Cardiac fibroblast (primary cell): ENCODE results near the gene TP53TG5.

Experiments
- DNase-seq, 2 donors: peaks; one replicate each; pipeline versions ENCODE4 v3.0.0 to v3.0.0-alpha.2; 2010; ENCODE audit warnings: low read depth in 2 of 2
- H3K4me3 ChIP-seq, 2 donors: replicated peaks in 1 of 2; 1 replicate in 1 of 2; 2 replicates in 1 of 2; pipeline ENCODE4 v1.5.1; 2011; ENCODE audit warnings: low read depth in 2 of 2, low read length in 2 of 2, mild to moderate bottlenecking in 2 of 2, moderate library complexity in 1 of 2
- TF ChIP-seq, protein P1 (sequence below): IDR thresholded peaks from one replicate; pipeline ENCODE4 v1.5.1; 2011; ENCODE audit warnings: low read depth, mild to moderate bottlenecking, low read length, inconsistent platforms

TP53TG5 gene

DNA sequence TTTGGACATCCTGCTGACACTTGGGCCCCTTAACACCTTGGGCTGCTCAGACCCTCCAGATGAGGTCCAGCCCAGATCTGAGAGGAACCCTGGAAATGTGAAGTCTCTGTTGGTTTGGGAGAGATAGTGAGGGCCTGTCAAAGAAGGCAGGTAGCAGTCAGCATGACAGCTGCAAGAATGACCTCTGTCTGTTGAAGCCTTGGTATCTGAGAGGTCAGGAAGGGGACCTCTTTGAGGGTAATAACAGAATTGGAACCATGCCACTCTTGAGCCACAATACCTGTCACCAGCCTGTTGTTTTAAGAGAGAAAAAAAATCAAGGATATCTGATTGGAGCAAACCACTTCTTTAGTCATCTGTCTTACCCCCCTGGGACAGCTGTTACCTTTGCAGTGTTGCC is 11.0 kb downstream of the TP53TG5 start:
- DNase-seq, result no peak
- TF ChIP-seq, protein P1, sequence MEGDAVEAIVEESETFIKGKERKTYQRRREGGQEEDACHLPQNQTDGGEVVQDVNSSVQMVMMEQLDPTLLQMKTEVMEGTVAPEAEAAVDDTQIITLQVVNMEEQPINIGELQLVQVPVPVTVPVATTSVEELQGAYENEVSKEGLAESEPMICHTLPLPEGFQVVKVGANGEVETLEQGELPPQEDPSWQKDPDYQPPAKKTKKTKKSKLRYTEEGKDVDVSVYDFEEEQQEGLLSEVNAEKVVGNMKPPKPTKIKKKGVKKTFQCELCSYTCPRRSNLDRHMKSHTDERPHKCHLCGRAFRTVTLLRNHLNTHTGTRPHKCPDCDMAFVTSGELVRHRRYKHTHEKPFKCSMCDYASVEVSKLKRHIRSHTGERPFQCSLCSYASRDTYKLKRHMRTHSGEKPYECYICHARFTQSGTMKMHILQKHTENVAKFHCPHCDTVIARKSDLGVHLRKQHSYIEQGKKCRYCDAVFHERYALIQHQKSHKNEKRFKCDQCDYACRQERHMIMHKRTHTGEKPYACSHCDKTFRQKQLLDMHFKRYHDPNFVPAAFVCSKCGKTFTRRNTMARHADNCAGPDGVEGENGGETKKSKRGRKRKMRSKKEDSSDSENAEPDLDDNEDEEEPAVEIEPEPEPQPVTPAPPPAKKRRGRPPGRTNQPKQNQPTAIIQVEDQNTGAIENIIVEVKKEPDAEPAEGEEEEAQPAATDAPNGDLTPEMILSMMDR, result no peak
- no peak overlapping the region for H3K4me3 ChIP-seq

DNA sequence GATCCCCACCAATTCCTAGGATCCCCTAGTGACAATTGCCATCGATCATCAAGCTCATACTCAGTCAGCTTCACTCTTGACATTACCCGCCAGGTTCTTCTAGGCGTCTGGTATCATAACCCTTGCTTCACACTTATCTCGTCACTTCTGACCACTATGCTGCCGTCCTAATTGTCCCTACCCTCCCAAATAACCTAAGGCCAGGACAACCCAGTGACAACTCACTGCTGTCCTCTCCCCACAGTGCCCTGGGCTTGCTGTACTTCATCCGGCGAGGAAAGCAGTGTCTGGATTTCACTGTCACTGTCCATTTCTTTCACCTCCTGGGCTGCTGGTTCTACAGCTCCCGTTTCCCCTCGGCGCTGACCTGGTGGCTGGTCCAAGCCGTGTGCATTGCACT is 11.5 kb downstream of the TP53TG5 start:
- no peak overlapping the region for H3K4me3 ChIP-seq
- no peak for DNase-seq
- TF ChIP-seq, protein P1, result no peak

DNA sequence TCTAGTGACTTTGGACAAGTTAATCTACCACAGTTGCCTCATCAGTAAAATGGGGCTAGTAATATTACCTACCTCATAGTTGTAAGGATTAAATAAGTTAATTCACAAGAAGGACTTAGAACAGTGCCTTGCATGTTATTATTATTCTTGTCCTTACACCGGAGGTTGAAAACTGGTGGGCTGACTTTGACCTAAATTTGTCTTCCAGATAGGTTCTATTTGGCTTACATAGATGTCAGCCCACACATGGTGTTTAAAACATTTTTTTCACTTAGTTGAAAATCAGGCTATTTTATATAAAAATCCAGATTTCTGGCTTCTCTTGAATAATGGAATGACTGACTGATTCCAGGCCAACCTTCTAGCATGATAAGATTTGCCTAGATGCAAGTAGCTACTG is 11.9 kb downstream of the TP53TG5 start:
- no peak overlapping the region for H3K4me3 ChIP-seq
- no peak for DNase-seq
- TF ChIP-seq, protein P1, result no peak

DNA sequence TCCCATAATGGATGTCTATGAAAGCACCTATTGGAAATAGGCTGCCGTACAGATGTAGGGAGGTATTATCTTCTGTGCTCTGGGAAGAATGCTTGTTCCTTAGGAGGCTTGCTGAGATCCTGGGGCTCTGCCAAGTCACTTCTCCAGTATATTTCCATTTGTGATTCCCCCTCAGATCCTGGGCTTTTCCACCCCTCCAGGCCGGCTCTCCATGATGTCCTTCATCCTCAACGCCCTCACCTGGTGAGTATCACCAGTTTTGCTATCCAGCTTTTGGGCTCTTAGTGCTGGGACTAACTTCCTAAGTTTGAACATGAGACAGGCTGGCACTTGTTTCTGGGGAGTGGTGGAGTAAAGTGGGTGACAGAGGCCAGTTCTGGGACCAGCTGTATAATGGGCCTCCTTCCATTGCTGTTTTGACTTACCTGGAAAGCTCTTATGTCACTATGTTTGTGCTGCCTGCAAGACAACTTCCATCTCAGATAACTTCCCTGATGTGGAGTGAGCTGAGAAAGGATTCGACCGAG is 12.6 kb downstream of the TP53TG5 start:
- TF ChIP-seq, protein P1, result no peak

DNA sequence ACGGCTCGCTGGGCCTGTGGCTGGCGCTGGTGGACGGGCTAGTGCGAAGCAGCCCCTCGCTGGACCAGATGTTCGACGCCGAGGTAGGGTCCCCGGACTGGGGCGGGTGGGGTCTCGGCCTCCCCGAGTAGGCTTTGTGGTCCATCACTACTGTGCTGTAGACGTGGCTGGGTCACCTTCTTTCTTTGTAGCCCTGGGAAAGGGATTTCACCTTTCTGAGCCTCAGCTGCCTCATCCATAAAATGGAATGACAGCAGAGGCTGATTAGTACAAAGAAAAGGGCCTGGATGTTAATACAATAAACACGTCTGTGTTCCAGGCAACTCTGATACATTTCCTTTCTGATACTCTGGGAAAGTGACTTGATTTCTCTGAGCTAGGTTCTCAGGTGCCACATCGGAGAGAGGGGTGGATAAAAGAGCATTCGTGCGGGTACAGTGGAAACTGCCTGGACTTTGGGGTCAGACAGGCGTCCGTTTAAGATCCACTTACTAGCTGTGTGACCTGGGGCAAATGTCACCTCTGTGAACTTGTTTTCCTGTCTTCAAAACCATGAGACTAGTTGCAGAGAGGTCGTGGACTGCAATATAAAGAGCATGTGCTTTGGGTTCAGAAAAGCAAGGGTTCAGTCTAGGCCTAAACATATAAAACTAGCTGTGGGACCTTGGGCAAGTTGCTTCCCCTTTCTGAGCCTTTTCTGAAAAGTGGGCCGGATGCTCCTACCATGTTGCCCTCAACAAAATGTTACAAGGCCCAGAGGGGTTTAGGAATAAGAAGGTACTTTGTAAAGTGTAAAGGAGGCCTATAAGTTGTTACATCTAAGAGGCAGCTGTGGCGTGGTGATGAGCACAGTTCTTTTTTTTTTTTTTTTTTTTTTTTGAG is 14.3 kb downstream of the TP53TG5 start:
- TF ChIP-seq, protein P1, result no peak
- H3K4me3 ChIP-seq, result peak overlapping the region; percentile 88 to 90
- no peak for DNase-seq

More for the DNA sequence above, 12.6 kb downstream of the TP53TG5 start:
- DNase-seq, result no peak
- H3K4me3 ChIP-seq, result no peak overlapping the region

DNA sequence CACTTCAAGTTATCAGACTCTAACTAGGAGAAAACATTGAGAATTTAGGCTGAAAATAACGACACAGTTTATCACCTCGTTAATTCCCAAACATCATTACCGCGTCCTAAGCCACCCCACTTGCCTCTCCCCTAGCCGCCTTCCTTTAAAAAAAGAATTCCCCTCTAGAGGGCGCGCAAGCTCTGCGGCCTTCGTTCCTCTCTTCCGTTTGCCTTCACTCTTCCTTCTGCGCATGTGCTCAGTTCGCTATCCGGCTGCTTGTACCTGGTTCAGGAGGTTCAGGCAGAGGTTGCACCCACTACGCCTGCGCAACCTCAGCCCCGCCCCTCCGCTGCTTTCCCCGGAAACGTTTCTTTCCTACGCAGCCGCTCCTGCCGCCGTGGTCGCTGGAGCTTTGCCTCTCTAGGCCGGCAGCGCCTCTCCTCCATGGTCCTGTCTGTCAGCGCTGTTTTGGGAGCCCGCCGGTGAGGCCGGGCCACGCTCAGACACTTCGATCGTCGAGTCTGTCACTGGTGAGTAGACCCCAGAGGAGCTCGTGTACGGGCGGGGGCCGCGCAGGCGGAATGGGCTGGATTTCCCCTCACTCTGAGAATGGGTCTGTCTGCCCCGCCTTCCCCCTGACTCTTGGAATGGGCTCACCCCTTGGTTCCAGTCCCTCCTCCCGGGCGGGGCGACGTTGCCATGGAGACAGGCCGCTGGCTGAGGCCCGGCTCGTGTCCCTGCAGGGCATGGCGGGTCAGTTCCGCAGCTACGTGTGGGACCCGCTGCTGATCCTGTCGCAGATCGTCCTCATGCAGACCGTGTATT is 15.1 kb downstream of the TP53TG5 start, which contains the start of gene SYS1:
SYS1 (plus strand) TSS at position 353 of the 807 bp plus-strand sequence; CDS start at position 729, 376 bp downstream.
- peak; percentile 99 for DNase-seq
- peak within 1 kb of the TSS; percentile 88 to 90 for H3K4me3 ChIP-seq
- TF ChIP-seq, protein P1, result peak; percentile 83
